K562 (cell line): ENCODE results near the gene POLR3A. TPM values are rescaled to one million over a fixed set of nuclear protein-coding genes. Genes with fewer than 3 reads are reported as not detected.

Experiments
- ATAC-seq: fragments of 200-7000 bp; cut with Tn5 transposase; 3 replicates; pipeline ENCODE4 v1.9.1; 2020; ENCODE audit warnings: moderate library complexity
- BruUV-seq: library from RNA; stranded (reverse); fragments of 400-500 nt; replicated peaks from 2 replicates; lab custom pipeline; 2021; lab: Mats Ljungman, UMichigan
- CTCF ChIA-PET: fragments of 300-600 bp; formaldehyde crosslinking; extraction: SDS; loops from one replicate; lab custom pipeline; 2021; ENCODE audit warnings: low intra/inter-chr PET ratio; lab: Yijun Ruan, JAX
- POLR2A ChIA-PET: fragments of 300-600, 350-650 bp; sonication (Branson Sonifier 250); formaldehyde crosslinking; extraction: SDS; loops from one replicate; lab custom pipeline; 2021; ENCODE audit warnings: antibody characterized with exemption, inconsistent platforms; lab: Yijun Ruan, JAX
- DNase-seq, 4 experiments: peaks; one replicate each; pipeline versions ENCODE4 v3.0.0 to v3.0.0-alpha.2; 2011 to 2018; ENCODE audit warnings: low spot score in 3 of 4, mixed read lengths in 3 of 4; ENCODE audit errors: extremely low read depth in 1 of 4
- FAIRE-seq: peaks from 2 replicates; lab custom pipeline; 2011; peaks lifted over from hg19 to GRCh38; lab: Jason Lieb, UNC
- H2AFZ ChIP-seq: 2 replicates; pipeline ENCODE4 v1.6.0; 2011; ENCODE audit warnings: low read depth, low read length, control low read depth, inconsistent platforms
- H3K27ac ChIP-seq: fragments of 200-600 bp; 3 replicates; pipeline ENCODE4 v1.8.0; 2011; ENCODE audit warnings: low read depth, mild to moderate bottlenecking, control low read depth, inconsistent platforms, low read length, moderate library complexity, mixed read lengths; ENCODE audit errors: extremely low read depth
- H3K27me3 ChIP-seq, 2 experiments: fragments of 300-600 bp in 1 of 2; 2 replicates in 1 of 2; 3 replicates in 1 of 2; pipeline versions ENCODE4 v1.6.0 to v1.8.0; 2011; ENCODE audit warnings: inconsistent platforms in 2 of 2, low read length in 2 of 2, mild to moderate bottlenecking in 1 of 2, mixed read lengths in 1 of 2, moderate library complexity in 1 of 2; ENCODE audit not compliant: control insufficient read depth in 2 of 2, insufficient read depth in 2 of 2
- H3K36me3 ChIP-seq: fragments of 300-600 bp; 3 replicates; pipeline ENCODE4 v1.8.0; 2011; ENCODE audit warnings: mild to moderate bottlenecking, low read length, inconsistent platforms; ENCODE audit not compliant: control insufficient read depth, insufficient read depth
- H3K4me1 ChIP-seq, 2 experiments: fragments of 200-600 bp in 1 of 2; replicated peaks in 1 of 2; 2 replicates in 1 of 2; 3 replicates in 1 of 2; pipeline versions ENCODE4 v1.5.1 to v1.8.0; 2011; ENCODE audit warnings: inconsistent platforms in 2 of 2, low read length in 2 of 2, mild to moderate bottlenecking in 1 of 2, mixed read lengths in 1 of 2, moderate library complexity in 1 of 2; ENCODE audit not compliant: control insufficient read depth in 2 of 2, insufficient read depth in 2 of 2
- H3K4me2 ChIP-seq: 2 replicates; pipeline ENCODE4 v1.6.1; 2011; ENCODE audit warnings: low read length, control low read depth, inconsistent platforms, mixed read lengths; ENCODE audit not compliant: insufficient read depth
- H3K4me3 ChIP-seq: fragments of 200-600 bp; sonication (generic), shearing (Covaris generic); 2 replicates; pipeline ENCODE4 v1.5.1; 2016; ENCODE audit warnings: control low read depth, inconsistent platforms
- H3K79me2 ChIP-seq: fragments of 200-600 bp; 3 replicates; pipeline ENCODE4 v1.8.0; 2011; ENCODE audit warnings: low read length, inconsistent platforms; ENCODE audit not compliant: control insufficient read depth, insufficient read depth
- H3K9ac ChIP-seq, 2 experiments: 2 replicates each; pipeline versions ENCODE4 v1.6.0 to v1.6.1; 2011; ENCODE audit warnings: low read depth in 2 of 2, low read length in 2 of 2, control low read depth in 1 of 2, inconsistent platforms in 1 of 2, mild to moderate bottlenecking in 1 of 2, mixed read lengths in 1 of 2; ENCODE audit not compliant: insufficient read depth in 1 of 2
- H3K9me1 ChIP-seq: one replicate; pipeline ENCODE4 v1.6.0; 2011; ENCODE audit warnings: inconsistent platforms, mild to moderate bottlenecking, low read length, moderate library complexity; ENCODE audit not compliant: control insufficient read depth, insufficient read depth
- H3K9me3 ChIP-seq: replicated peaks from 2 replicates; pipeline ENCODE4 v1.5.1; 2011; ENCODE audit warnings: low read depth, low read length, inconsistent platforms; ENCODE audit not compliant: control insufficient read depth, insufficient read depth
- H4K20me1 ChIP-seq: replicated peaks from 2 replicates; pipeline ENCODE4 v1.6.1; 2011; ENCODE audit warnings: low read length, inconsistent platforms, mixed read lengths; ENCODE audit not compliant: control insufficient read depth, insufficient read depth
- TAF9B ChIP-seq: fragments of 450-650 bp; IDR thresholded peaks from 2 replicates; pipeline ENCODE4 v1.6.1; 2018; ENCODE audit warnings: mild to moderate bottlenecking; ENCODE audit not compliant: partially characterized antibody
- WHSC1 ChIP-seq: IDR thresholded peaks from one replicate; pipeline ENCODE4 v1.6.1; 2012; ENCODE audit warnings: low read length, control low read depth, inconsistent platforms
- ZFP30 ChIP-seq: fragments of 250-450 bp; sonication (Bioruptor Pico); IDR thresholded peaks from 2 replicates; pipeline ENCODE4 v1.8.0; 2022; ENCODE audit warnings: moderate library complexity, mild to moderate bottlenecking, inconsistent platforms, borderline replicate concordance
- ZNF41 ChIP-seq: fragments of 250-450 bp; sonication (Bioruptor Pico); conservative IDR thresholded peaks from 2 replicates; pipeline ENCODE4 v1.4.0; 2020; ENCODE audit warnings: mild to moderate bottlenecking
- ZNF785 ChIP-seq: fragments of 250-450 bp; sonication (Bioruptor Pico); IDR thresholded peaks from 2 replicates; pipeline ENCODE4 v1.4.0; 2020; ENCODE audit warnings: mild to moderate bottlenecking
- WGBS: fragments of 100-300 bp; shearing (Covaris generic); methylation state at CpG from one replicate; pipeline ENCODE4 v1.1.6; 2016; ENCODE audit warnings: low coverage, mixed read lengths; ENCODE audit not compliant: insufficient coverage; ENCODE audit errors: missing lambda C conversion rate; 5-methylcytosine and 5-hydroxymethylcytosine counted together
- in situ Hi-C: fragments of 300-500 bp; cut with MboI; formaldehyde crosslinking; loops from 4 replicates; pipeline ENCODE4 v1.15.0; 2018; ENCODE audit warnings: inconsistent platforms, mixed read lengths
- intact Hi-C: fragments of 100-400 bp; cut with micrococcal nuclease; formaldehyde crosslinking; loops from 2 replicates; pipeline ENCODE4 v1.14.2; 2022
- polyA plus RNA-seq, 8 experiments: library from polyadenylated mRNA; depleted of rRNA in 4 of 8; stranded (reverse) in 5 of 8; unstranded in 3 of 8; fragments of >200 nt; fragmentation: Nextera tagmentation in 2 of 8; fragmentation: Illumina TruSeq in 1 of 8; extraction: Ambion mirVana in 2 of 8; extraction: Trizol in 1 of 8; gene quantifications; 2 replicates each; pipeline versions ENCODE4 v1.2.1 to v1.2.3, GENCODE V29; 2011 to 2014; ENCODE audit warnings: inconsistent platforms in 1 of 8, missing spikeins in 1 of 8
- total RNA-seq, 7 experiments: library from RNA; depleted of rRNA in 6 of 7; stranded (reverse); fragments of >200 nt in 6 of 7; fragmentation: Illumina TruSeq in 2 of 7; extraction: Trizol in 2 of 7; gene quantifications; 2 replicates each; pipeline versions ENCODE4 v1.2.1 to v1.2.3, GENCODE V29; 2011 to 2021; ENCODE audit warnings: low replicate concordance in 1 of 7
- TF ChIP-seq, protein P1 (sequence below): fragments of 150-350 bp; conservative IDR thresholded peaks from 2 replicates; pipeline ENCODE4 v1.6.1; 2014; ENCODE audit warnings: low read length
- TF ChIP-seq, protein P2 (sequence below): fragments of 450-650 bp; formaldehyde crosslinking; IDR thresholded peaks from 2 replicates; pipeline ENCODE4 v1.4.0; 2022; ENCODE audit warnings: missing genetic modification characterization
- TF ChIP-seq, protein P3 (sequence below): fragments of 200-600 bp; sonication (generic); IDR thresholded peaks from one replicate; pipeline ENCODE4 v1.6.1; 2012; ENCODE audit warnings: mild to moderate bottlenecking, low read depth, low read length, inconsistent platforms

The POLR3A gene
- total and polyA plus RNA-seq, 9 of the 15 experiments (the other 6 are each of a cell fraction or from before 2014, with no cell fraction given), result 14.9 to 37.0 (median 26.7) TPM

DNA sequence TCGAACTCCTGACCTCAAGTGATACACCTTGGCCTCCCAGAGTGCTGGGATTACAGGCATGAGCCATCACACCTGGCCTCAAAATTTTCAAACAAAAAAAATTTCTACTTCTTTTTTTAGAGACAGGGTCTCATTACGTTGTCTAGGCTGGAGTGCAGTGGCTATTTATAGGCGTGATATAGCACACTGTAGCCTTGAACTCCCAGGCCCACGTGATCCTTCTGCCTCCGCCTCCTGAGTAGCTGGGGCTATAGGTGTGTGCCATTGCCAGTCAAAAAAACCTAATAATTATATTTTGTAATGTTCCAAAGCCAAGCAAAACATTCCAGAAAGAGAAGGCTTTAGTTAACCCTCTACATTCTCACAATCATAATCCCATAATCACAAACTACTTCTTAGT, 13.8 kb downstream of the POLR3A start:
- Histone ChIP-seq H3K27me3 (no peaks in the 10 kb centered on the region), H3K36me3 (peaks cover 97% of the 10 kb centered on the region), H3K79me2 (no peaks in the 10 kb centered on the region), H2AFZ (no peak overlapping the region), H3K4me1 (no peaks in the 10 kb centered on the region), H3K9me1 (no peaks in the 10 kb centered on the region), H3K27ac (no peak overlapping the region), H4K20me1 (no peaks in the 10 kb centered on the region), H3K4me3 (no peak overlapping the region), H3K9ac (no peak overlapping the region), H3K4me2 (no peak overlapping the region), H3K9me3 (no peaks in the 10 kb centered on the region)
- DNase-seq (no peak), ATAC-seq (no peak), FAIRE-seq (no peak)
- BruUV-seq, result no TSS peak
- ChIA-PET CTCF (no interaction called here), POLR2A (interaction anchor here (0.7 to 1.1 kb wide), 2 partner anchors 12 to 33 kb away, joined by 3 read pairs; no protein-coding TSS in a partner anchor)
- intact Hi-C loops (no loop called here), in situ Hi-C loops (no loop called here)
- WGBS, result 89% methylated on average over 5 of the region's 5 CpGs
- TF ChIP-seq TAF9B (no peak), ZFP30 (CRISPR knock-in tag) (no peak), ZNF41 (CRISPR knock-in tag) (no peak), WHSC1 (no peak), ZNF785 (no peak)
- TF ChIP-seq, protein P1, sequence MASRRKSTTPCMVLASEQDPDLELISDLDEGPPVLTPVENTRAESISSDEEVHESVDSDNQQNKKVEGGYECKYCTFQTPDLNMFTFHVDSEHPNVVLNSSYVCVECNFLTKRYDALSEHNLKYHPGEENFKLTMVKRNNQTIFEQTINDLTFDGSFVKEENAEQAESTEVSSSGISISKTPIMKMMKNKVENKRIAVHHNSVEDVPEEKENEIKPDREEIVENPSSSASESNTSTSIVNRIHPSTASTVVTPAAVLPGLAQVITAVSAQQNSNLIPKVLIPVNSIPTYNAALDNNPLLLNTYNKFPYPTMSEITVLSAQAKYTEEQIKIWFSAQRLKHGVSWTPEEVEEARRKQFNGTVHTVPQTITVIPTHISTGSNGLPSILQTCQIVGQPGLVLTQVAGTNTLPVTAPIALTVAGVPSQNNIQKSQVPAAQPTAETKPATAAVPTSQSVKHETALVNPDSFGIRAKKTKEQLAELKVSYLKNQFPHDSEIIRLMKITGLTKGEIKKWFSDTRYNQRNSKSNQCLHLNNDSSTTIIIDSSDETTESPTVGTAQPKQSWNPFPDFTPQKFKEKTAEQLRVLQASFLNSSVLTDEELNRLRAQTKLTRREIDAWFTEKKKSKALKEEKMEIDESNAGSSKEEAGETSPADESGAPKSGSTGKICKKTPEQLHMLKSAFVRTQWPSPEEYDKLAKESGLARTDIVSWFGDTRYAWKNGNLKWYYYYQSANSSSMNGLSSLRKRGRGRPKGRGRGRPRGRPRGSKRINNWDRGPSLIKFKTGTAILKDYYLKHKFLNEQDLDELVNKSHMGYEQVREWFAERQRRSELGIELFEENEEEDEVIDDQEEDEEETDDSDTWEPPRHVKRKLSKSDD, result no peak
- TF ChIP-seq, protein P2, sequence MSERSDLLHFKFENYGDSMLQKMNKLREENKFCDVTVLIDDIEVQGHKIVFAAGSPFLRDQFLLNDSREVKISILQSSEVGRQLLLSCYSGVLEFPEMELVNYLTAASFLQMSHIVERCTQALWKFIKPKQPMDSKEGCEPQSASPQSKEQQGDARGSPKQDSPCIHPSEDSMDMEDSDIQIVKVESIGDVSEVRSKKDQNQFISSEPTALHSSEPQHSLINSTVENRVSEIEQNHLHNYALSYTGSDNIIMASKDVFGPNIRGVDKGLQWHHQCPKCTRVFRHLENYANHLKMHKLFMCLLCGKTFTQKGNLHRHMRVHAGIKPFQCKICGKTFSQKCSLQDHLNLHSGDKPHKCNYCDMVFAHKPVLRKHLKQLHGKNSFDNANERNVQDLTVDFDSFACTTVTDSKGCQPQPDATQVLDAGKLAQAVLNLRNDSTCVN (CRISPR knock-in tag), result no peak
- TF ChIP-seq, protein P3, sequence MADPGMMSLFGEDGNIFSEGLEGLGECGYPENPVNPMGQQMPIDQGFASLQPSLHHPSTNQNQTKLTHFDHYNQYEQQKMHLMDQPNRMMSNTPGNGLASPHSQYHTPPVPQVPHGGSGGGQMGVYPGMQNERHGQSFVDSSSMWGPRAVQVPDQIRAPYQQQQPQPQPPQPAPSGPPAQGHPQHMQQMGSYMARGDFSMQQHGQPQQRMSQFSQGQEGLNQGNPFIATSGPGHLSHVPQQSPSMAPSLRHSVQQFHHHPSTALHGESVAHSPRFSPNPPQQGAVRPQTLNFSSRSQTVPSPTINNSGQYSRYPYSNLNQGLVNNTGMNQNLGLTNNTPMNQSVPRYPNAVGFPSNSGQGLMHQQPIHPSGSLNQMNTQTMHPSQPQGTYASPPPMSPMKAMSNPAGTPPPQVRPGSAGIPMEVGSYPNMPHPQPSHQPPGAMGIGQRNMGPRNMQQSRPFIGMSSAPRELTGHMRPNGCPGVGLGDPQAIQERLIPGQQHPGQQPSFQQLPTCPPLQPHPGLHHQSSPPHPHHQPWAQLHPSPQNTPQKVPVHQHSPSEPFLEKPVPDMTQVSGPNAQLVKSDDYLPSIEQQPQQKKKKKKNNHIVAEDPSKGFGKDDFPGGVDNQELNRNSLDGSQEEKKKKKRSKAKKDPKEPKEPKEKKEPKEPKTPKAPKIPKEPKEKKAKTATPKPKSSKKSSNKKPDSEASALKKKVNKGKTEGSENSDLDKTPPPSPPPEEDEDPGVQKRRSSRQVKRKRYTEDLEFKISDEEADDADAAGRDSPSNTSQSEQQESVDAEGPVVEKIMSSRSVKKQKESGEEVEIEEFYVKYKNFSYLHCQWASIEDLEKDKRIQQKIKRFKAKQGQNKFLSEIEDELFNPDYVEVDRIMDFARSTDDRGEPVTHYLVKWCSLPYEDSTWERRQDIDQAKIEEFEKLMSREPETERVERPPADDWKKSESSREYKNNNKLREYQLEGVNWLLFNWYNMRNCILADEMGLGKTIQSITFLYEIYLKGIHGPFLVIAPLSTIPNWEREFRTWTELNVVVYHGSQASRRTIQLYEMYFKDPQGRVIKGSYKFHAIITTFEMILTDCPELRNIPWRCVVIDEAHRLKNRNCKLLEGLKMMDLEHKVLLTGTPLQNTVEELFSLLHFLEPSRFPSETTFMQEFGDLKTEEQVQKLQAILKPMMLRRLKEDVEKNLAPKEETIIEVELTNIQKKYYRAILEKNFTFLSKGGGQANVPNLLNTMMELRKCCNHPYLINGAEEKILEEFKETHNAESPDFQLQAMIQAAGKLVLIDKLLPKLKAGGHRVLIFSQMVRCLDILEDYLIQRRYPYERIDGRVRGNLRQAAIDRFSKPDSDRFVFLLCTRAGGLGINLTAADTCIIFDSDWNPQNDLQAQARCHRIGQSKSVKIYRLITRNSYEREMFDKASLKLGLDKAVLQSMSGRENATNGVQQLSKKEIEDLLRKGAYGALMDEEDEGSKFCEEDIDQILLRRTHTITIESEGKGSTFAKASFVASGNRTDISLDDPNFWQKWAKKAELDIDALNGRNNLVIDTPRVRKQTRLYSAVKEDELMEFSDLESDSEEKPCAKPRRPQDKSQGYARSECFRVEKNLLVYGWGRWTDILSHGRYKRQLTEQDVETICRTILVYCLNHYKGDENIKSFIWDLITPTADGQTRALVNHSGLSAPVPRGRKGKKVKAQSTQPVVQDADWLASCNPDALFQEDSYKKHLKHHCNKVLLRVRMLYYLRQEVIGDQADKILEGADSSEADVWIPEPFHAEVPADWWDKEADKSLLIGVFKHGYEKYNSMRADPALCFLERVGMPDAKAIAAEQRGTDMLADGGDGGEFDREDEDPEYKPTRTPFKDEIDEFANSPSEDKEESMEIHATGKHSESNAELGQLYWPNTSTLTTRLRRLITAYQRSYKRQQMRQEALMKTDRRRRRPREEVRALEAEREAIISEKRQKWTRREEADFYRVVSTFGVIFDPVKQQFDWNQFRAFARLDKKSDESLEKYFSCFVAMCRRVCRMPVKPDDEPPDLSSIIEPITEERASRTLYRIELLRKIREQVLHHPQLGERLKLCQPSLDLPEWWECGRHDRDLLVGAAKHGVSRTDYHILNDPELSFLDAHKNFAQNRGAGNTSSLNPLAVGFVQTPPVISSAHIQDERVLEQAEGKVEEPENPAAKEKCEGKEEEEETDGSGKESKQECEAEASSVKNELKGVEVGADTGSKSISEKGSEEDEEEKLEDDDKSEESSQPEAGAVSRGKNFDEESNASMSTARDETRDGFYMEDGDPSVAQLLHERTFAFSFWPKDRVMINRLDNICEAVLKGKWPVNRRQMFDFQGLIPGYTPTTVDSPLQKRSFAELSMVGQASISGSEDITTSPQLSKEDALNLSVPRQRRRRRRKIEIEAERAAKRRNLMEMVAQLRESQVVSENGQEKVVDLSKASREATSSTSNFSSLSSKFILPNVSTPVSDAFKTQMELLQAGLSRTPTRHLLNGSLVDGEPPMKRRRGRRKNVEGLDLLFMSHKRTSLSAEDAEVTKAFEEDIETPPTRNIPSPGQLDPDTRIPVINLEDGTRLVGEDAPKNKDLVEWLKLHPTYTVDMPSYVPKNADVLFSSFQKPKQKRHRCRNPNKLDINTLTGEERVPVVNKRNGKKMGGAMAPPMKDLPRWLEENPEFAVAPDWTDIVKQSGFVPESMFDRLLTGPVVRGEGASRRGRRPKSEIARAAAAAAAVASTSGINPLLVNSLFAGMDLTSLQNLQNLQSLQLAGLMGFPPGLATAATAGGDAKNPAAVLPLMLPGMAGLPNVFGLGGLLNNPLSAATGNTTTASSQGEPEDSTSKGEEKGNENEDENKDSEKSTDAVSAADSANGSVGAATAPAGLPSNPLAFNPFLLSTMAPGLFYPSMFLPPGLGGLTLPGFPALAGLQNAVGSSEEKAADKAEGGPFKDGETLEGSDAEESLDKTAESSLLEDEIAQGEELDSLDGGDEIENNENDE, result no peak
